MM.1S (cell line): ENCODE data around the gene KDM2A.

Experiments
- CTCF ChIP-seq: fragments of 300-600 bp; sonication (generic); IDR thresholded peaks from 2 replicates; pipeline ENCODE4 v1.5.1; 2016; ENCODE audit warnings: antibody characterized with exemption, low read length, mixed read lengths
- EZH2 ChIP-seq: fragments of 300-600 bp; sonication (generic); optimal IDR thresholded peaks from 2 replicates; pipeline ENCODE3; 2017; ENCODE audit warnings: low read depth, mild to moderate bottlenecking, antibody characterized with exemption, low read length, mixed read lengths
- EZH2phosphoT487 ChIP-seq: fragments of 300-600 bp; sonication (generic); IDR thresholded peaks from 2 replicates; pipeline ENCODE4 v1.6.1; 2018; ENCODE audit warnings: antibody characterized with exemption, low read length

GRCh38 chr11:67255864-67256263 is 136.8 kb downstream of the KDM2A start:
- TF ChIP-seq CTCF = no peak
- TF ChIP-seq EZH2phosphoT487 = no peak
- no peak for TF ChIP-seq EZH2
